ENCODE data around the gene NMD3. TPM values are rescaled to one million over a fixed set of nuclear protein-coding genes. Genes with fewer than 3 reads are reported as not detected.

NMD3 gene
- total and polyA plus RNA-seq, 12 donors, result 13.2 to 168 (median 44.6) TPM

GRCh38 chr3:161231861-161232260, 10.8 kb downstream of the NMD3 start:
- Histone ChIP-seq H3K4me1 (replicated peaks in 1 of 2) (peaks cover 0 to under 1% of the 10 kb centered on the region in 2 donors), H3K27me3 (no peaks in the 10 kb centered on the region), H3K36me3 (replicated peaks in 1 of 2) (peaks cover 0 to 45% of the 10 kb centered on the region in 2 donors), H3K9me3 (replicated peaks in 1 of 3) (no peaks in the 10 kb centered on the region), H3K27ac (no peak overlapping the region), H3K4me3 (no peak overlapping the region)
- no peak for DNase-seq
- intact Hi-C loops (cut with DNase I), result no loop called here
- WGBS, 4 donors, result 89 to 96% (median 95%) methylated on average over 2 of the region's 2 CpGs
- TF ChIP-seq POLR2A (IDR thresholded peaks at IDR 0.05), result no peak
- TF ChIP-seq CTCF (IDR thresholded peaks at IDR 0.05), result no peak

DNA sequence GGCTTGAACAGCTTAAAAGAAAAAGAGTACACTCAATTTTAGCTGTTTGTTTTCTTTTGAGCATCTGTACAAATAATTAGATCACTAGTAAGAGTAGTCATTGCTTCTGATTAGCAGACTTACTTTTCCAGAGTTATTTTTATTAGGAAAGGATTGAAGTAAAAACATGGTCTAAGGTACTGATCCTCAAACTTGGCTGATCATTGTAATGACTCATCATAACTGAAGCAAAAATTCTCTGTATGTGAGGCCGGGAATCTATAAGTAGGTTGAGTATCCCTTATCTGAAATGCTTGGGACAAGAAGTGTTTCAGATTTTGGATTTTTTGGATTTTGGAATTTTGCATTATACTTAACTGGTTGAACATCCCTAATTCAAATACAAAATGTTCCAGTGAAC, 12.4 kb downstream of the NMD3 start:
- Histone ChIP-seq H3K27me3 (no peaks in the 10 kb centered on the region), H3K4me3 (no peak overlapping the region), H3K4me1 (replicated peaks in 1 of 2) (peaks cover 0 to 5% of the 10 kb centered on the region in 2 donors), H3K36me3 (replicated peaks in 1 of 2) (peaks cover 0 to 43% of the 10 kb centered on the region in 2 donors), H3K9me3 (replicated peaks in 1 of 3) (no peaks in the 10 kb centered on the region), H3K27ac (no peak overlapping the region)
- intact Hi-C loops (cut with DNase I), result no loop called here
- DNase-seq, result no peak
- TF ChIP-seq POLR2A (IDR thresholded peaks at IDR 0.05) (no peak), CTCF (IDR thresholded peaks at IDR 0.05) (no peak)
- WGBS, 4 donors, result 80 to 90% (median 82%) methylated on average over 1 of the region's 1 CpG

GRCh38 chr3:161236240-161236639, 15.1 kb downstream of the NMD3 start:
- H3K4me1 ChIP-seq (replicated peaks in 1 of 2), result peaks cover 0 to 5% of the 10 kb centered on the region in 2 donors
- H3K4me3 ChIP-seq, result no peak overlapping the region
- TF ChIP-seq CTCF (IDR thresholded peaks at IDR 0.05), result no peak
- no peak for TF ChIP-seq POLR2A (IDR thresholded peaks at IDR 0.05)
- H3K27me3 ChIP-seq, result no peaks in the 10 kb centered on the region
- H3K36me3 ChIP-seq (replicated peaks in 1 of 2), result peaks cover 0 to 47% of the 10 kb centered on the region in 2 donors
- no peaks in the 10 kb centered on the region for H3K9me3 ChIP-seq (replicated peaks in 1 of 3)
- H3K27ac ChIP-seq, result no peak overlapping the region
- DNase-seq, result no peak
- WGBS, 4 donors, result 93 to 99% (median 98%) methylated on average over 2 of the region's 2 CpGs
- intact Hi-C loops (cut with DNase I), result no loop called here

GRCh38 chr3:161239700-161240099, 18.6 kb downstream of the NMD3 start:
- H3K27me3 ChIP-seq, result no peaks in the 10 kb centered on the region
- H3K27ac ChIP-seq, result no peak overlapping the region
- 72 to 87% (median 79%) methylated on average over 2 of the region's 2 CpGs for WGBS, 4 donors
- peaks cover 0 to 5% of the 10 kb centered on the region in 2 donors for H3K4me1 ChIP-seq (replicated peaks in 1 of 2)
- H3K4me3 ChIP-seq, result no peak overlapping the region
- no peak for DNase-seq
- intact Hi-C loops (cut with DNase I), result no loop called here
- TF ChIP-seq POLR2A (IDR thresholded peaks at IDR 0.05) (no peak), CTCF (IDR thresholded peaks at IDR 0.05) (no peak)
- H3K36me3 ChIP-seq (replicated peaks in 1 of 2), result peaks cover 0 to 55% of the 10 kb centered on the region in 2 donors
- no peaks in the 10 kb centered on the region for H3K9me3 ChIP-seq (replicated peaks in 1 of 3)

All from adrenal gland (tissue), 12 donors.